Right renal cortex interstitium (tissue), 3 donors: ENCODE results near the gene DRC7. TPM values are rescaled to one million over a fixed set of nuclear protein-coding genes. Genes with fewer than 3 reads are reported as not detected.

Experiments used
- DNase-seq, 3 donors: peaks; one replicate each; pipeline ENCODE4 v3.0.0-alpha.2; 2013; ENCODE audit warnings: low read depth in 3 of 3, low spot score in 2 of 3
- polyA plus RNA-seq, 3 donors: library from polyadenylated mRNA; unstranded; fragments of 120-200 nt; gene quantifications; one replicate each; pipeline ENCODE4 v1.2.1, GENCODE V29; 2013; ENCODE audit not compliant: insufficient read length in 3 of 3

The DRC7 gene, protein sequence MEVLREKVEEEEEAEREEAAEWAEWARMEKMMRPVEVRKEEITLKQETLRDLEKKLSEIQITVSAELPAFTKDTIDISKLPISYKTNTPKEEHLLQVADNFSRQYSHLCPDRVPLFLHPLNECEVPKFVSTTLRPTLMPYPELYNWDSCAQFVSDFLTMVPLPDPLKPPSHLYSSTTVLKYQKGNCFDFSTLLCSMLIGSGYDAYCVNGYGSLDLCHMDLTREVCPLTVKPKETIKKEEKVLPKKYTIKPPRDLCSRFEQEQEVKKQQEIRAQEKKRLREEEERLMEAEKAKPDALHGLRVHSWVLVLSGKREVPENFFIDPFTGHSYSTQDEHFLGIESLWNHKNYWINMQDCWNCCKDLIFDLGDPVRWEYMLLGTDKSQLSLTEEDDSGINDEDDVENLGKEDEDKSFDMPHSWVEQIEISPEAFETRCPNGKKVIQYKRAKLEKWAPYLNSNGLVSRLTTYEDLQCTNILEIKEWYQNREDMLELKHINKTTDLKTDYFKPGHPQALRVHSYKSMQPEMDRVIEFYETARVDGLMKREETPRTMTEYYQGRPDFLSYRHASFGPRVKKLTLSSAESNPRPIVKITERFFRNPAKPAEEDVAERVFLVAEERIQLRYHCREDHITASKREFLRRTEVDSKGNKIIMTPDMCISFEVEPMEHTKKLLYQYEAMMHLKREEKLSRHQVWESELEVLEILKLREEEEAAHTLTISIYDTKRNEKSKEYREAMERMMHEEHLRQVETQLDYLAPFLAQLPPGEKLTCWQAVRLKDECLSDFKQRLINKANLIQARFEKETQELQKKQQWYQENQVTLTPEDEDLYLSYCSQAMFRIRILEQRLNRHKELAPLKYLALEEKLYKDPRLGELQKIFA
- 1 to 10 TPM; 2.3 to 3.9 (median 2.8) TPM for polyA plus RNA-seq

- peak; percentile 36 to 68 (median 55) for DNase-seq
Measured at GRCh38 chr16:57694725-57695679, at the start of gene DRC7. TSS of gene DRC7 (plus strand) at chr16:57694806. CDS start at chr16:57697950, 3,144 bp downstream.

GRCh38 chr16:57645169-57645568 is 49.4 kb upstream of the DRC7 start:
- DNase-seq, result no peak

GRCh38 chr16:57645691-57646387 is 48.8 kb upstream of the DRC7 start:
- DNase-seq, result no peak

DNA sequence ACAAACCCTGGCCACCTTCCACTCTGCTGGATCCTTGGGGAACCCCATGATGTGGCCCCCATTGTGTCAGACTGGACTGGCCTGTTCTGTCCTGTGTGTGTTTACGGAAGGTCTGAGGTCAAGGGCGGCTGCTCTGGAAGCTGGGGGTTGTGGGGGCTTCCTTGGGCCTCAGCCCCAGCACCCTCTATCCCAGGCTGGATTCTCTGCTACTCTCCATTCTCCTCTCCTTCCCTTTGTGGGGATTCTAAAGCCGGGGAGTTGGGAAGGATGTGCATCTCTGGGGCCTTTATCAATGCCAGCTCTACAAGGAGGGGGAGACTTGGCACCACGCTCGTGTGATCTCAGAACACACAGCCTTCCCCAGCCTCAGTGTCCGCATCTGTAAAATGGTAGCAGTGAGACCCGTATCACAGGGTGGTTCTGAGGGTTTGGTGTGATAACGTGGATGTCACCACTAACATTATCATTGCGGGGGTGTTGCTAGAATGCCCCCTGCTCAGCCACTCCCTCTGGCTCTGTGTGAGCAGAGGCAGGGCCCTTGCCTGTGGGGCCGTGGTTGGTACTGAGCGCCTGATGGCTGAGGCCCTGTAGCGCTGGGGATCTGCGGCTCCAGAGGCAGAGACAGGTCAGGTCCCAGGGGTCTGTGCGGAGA is 48.1 kb upstream of the DRC7 start:
- DNase-seq, result no peak

- no peak for DNase-seq
Measured at GRCh38 chr16:57647136-57647875, 47.3 kb upstream of the DRC7 start.

- DNase-seq, result no peak
Measured at GRCh38 chr16:57648125-57648524, 46.5 kb upstream of the DRC7 start.

DNA sequence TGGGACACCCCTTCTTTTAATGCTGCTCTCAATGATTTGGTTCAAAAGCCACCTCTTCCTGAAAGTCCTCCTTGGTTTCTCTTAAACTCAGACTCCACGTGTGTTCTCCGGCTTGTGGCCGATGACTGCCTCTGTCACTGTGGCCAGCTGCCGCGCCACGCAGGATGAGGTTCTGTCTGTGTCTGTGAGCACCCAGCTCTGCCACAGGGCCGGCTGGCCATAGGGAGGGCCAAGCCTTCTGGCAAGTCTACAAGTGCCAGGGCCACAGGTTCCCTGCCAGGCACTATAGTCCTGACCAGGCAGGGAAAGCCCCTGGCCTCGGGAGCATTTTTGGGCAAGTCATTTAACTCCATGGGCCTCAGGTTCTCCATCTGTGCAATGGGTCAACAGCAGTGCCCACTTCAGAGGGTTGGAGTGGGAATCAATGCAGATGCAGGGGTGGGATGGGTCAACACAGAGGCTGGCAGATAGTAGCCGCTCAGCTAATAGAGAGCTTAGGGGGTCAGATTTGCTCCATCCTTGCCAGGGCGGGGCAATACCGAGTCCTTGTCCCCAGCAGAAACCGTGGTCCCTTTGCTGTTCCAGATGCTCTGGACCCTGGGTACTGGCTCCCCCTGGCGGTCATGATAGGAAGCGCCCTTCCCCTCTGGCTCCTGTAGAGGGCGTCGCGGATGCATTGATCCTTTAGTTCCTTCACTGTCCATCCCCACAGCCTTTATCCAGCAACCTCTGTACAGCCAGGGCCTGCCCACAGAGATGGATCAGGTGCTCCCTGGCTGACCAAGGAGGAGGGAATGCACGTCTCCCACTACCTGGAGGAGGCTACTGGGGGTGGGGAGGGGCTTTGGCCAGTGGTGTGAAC is 45.8 kb upstream of the DRC7 start:
- peak in 1 of 3 donors; percentile 46 for DNase-seq

GRCh38 chr16:57649443-57649751 is 45.2 kb upstream of the DRC7 start:
- no peak for DNase-seq

- DNase-seq, result no peak
Measured at GRCh38 chr16:57649846-57650245, 44.8 kb upstream of the DRC7 start.

GRCh38 chr16:57651344-57652333 is 43.0 kb upstream of the DRC7 start:
- no peak for DNase-seq

DNA sequence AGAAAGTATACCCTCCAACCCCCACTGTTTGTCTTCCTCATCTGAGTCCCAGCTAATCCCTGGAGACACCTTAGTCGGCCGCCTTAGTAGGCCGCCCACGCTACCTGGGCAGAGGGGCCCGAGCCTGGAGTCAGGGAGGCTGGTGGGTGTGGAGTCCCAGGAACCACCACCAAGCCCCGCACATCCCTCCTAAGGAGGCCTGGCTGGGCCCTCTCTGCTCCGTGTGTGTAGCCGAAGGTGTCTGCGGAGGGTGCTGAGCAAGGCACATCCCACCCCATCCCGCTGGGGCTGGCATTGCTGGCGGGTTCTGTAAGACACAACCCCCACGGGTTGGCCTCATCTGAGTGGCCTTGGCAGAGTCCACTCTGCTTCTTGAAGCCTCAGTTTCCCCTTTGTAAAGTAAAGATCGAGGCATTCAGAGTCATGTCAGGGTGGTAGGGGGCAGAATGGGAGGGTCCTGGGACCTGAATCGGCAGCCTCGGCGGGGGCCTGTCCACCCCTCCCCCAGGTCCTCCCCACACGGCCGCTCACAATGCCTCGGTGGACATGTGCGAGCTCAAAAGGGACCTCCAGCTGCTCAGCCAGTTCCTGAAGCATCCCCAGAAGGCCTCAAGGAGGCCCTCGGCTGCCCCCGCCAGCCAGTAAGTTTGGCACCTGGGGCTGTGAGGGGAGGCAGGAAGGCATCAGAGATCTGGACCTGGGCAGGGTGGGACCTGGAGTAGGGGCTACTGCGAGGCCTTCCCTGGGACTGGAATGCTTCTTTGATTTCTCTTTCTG is 41.7 kb upstream of the DRC7 start:
- DNase-seq, result no peak

- no peak for DNase-seq
Measured at GRCh38 chr16:57653936-57654335, 40.7 kb upstream of the DRC7 start.

GRCh38 chr16:57656342-57656955 is 38.2 kb upstream of the DRC7 start:
- DNase-seq, result no peak

- DNase-seq, result no peak
Measured at GRCh38 chr16:57657228-57657627, 37.4 kb upstream of the DRC7 start.

DNA sequence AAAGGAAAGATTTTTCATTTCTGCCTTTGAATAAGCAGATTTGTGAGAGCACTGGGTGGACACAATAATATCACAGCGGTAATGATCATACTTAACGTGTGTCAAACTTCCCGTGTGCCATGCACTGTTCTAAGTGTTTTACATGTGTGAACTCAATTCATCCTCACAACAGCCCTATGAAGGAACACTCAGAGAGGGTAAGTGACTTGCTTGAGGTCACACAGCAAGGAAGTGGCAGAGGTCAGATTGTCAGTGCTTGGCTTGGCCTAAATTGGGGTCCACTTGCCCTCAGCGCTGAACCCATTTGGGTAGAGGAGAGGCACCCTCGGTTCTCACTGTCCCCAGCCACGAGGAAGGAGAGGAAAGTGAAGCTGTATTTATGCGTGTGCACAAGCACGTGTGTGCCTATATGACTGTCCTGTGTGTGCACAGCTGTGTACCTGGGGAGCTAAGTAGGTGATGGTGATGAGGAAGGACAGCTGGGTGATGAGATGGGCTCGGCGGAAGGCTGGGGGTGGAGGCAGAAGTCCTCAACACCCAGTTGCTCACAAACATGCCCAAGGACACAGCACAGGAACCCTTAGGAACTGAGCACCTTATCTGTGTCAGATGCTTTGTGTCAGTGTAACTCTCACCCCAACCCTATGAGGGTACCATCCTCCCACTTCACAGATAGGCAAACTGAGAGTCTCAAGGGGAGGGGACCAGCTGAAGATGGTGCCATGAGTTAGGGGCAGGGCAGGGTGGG is 36.3 kb upstream of the DRC7 start:
- DNase-seq, result no peak
